ENCODE results near the gene LRRC17.
A peak's percentile ranks its signal among the peaks of the same experiment; 100 is the strongest.
"Not testable (repeated sequence)": the region's sequence is repeated elsewhere in the genome, so short reads cannot be mapped to it uniquely, and the experiment has no call there.

Gene LRRC17

DNA sequence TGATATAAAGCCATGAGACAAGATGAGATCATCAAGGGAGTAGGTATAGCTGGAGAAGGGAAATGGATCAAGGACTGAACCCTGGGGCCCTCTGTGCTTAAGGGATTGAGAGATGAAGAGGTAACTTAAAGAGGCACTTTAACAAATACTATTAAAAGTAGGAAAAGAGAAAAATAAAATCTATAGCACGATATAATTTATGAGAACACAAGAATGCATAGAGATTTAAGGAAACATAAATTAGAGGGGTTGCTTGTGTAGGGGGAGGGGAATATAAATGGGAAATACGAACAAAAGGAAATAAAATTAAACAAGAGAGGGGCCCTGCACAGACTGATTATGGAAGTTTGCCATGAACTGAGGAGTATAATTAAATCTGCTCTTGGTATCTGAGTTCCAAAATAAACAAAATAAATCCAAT is 15.6 kb upstream of the LRRC17 start:
- no peaks in the 10 kb centered on the region for H3K36me3 ChIP-seq (ENCODE audit: control insufficient read depth in 4 of 4, insufficient read depth in 4 of 4, low read length in 3 of 4)
- WGBS (ENCODE audit: insufficient coverage) = 0% methylated on average over 1 of the region's 2 CpGs
- ChIA-PET POLR2A (no interaction called here), CTCF (no interaction called here)
- no peaks in the 10 kb centered on the region for H3K27me3 ChIP-seq (replicated peaks in 2 of 5; ENCODE audit: control insufficient read depth in 4 of 5, insufficient read depth in 5 of 5, low read length in 4 of 5)
- DNase-seq = no peak
- H3K4me1 ChIP-seq (ENCODE audit: control extremely low read depth in 1 of 4, control insufficient read depth in 4 of 4, insufficient read depth in 4 of 4, low read length in 3 of 4) = peaks cover 3 to 18% (median 12%) of the 10 kb centered on the region in 4 experiments
- no peak overlapping the region for H3K27ac ChIP-seq (ENCODE audit: insufficient read depth in 1 of 2, low read depth in 1 of 2, low read length in 2 of 2, poor library complexity in 1 of 2, severe bottlenecking in 2 of 2)
- H3K9me3 ChIP-seq (ENCODE audit: control extremely low read depth in 1 of 5, control insufficient read depth in 4 of 5, insufficient read depth in 2 of 5, low read depth in 1 of 5, low read length in 4 of 5) = no peaks in the 10 kb centered on the region
- no peak overlapping the region for H3K4me3 ChIP-seq (ENCODE audit: control insufficient read depth in 1 of 7, extremely low read depth in 1 of 7, insufficient read depth in 4 of 7, low read depth in 2 of 7, low read length in 6 of 7)

DNA sequence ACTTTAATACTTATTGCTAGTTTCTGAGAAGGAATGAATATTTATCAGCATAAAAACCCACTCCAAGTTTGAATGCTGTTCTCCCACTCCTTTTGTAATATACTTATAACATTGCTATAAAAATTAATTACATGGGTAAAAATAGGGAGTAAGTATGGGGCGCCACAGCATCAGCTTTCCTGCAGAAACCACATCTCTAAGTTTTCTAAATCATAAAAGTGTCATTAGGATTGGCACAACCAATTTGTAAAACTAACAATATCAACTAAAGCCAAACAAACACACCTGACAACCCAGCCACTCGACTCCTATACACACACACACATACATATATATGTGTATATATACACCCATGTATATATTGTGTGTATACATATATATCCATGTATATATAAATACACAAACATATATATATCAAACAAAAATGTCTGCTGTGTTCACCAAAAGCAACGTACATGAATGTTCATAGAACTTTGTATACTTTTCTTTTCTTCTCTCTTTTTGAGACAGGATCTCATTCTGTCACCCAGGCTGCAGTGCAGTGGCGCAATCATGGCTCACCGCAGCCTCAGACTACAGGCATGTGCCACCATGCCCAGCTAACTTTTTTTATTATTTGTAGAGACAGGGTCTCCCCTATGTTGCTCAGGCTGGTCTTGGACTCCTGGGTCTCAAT is 14.8 kb upstream of the LRRC17 start:
- Histone ChIP-seq H3K27me3 (replicated peaks in 2 of 5; ENCODE audit: control insufficient read depth in 4 of 5, insufficient read depth in 5 of 5, low read length in 4 of 5) (no peaks in the 10 kb centered on the region), H3K27ac (ENCODE audit: insufficient read depth in 1 of 2, low read depth in 1 of 2, low read length in 2 of 2, poor library complexity in 1 of 2, severe bottlenecking in 2 of 2) (no peak overlapping the region), H3K36me3 (ENCODE audit: control insufficient read depth in 4 of 4, insufficient read depth in 4 of 4, low read length in 3 of 4) (no peaks in the 10 kb centered on the region), H3K9me3 (ENCODE audit: control extremely low read depth in 1 of 5, control insufficient read depth in 4 of 5, insufficient read depth in 2 of 5, low read depth in 1 of 5, low read length in 4 of 5) (no peaks in the 10 kb centered on the region), H3K4me3 (ENCODE audit: control insufficient read depth in 1 of 7, extremely low read depth in 1 of 7, insufficient read depth in 4 of 7, low read depth in 2 of 7, low read length in 6 of 7) (no peak overlapping the region), H3K4me1 (ENCODE audit: control extremely low read depth in 1 of 4, control insufficient read depth in 4 of 4, insufficient read depth in 4 of 4, low read length in 3 of 4) (peaks cover 2 to 10% (median 6%) of the 10 kb centered on the region in 4 experiments)
- DNase-seq = no peak
- ChIA-PET POLR2A (no interaction called here), CTCF (no interaction called here)
- WGBS (ENCODE audit: insufficient coverage) = 89% methylated on average over 1 of the region's 5 CpGs

DNA sequence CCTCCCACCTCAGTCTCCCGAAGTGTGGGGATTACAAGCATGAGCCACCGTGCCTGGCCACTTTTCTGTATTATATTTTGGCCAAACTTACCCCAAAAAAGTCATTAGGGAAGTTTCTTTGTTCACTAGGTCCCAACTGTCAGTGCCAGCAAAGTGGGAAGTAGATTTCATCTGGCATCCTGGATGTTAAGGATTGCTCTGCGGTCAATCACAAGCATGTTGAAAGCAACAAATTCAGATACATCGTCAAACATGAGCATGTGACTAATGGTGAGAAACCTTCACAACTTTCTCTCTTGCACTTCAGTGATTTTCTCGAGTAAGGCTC is 14.3 kb upstream of the LRRC17 start:
- 44% methylated on average over 3 of the region's 5 CpGs for WGBS (ENCODE audit: insufficient coverage)
- POLR2A ChIA-PET = no interaction called here
- no peaks in the 10 kb centered on the region for H3K9me3 ChIP-seq (ENCODE audit: control extremely low read depth in 1 of 5, control insufficient read depth in 4 of 5, insufficient read depth in 2 of 5, low read depth in 1 of 5, low read length in 4 of 5)
- H3K4me3 ChIP-seq (ENCODE audit: control insufficient read depth in 1 of 7, extremely low read depth in 1 of 7, insufficient read depth in 4 of 7, low read depth in 2 of 7, low read length in 6 of 7) = no peak overlapping the region
- DNase-seq = peak in 2 of 3 donors; percentile 21 to 42
- no peaks in the 10 kb centered on the region for H3K36me3 ChIP-seq (ENCODE audit: control insufficient read depth in 4 of 4, insufficient read depth in 4 of 4, low read length in 3 of 4)
- no peak overlapping the region for H3K27ac ChIP-seq (ENCODE audit: insufficient read depth in 1 of 2, low read depth in 1 of 2, low read length in 2 of 2, poor library complexity in 1 of 2, severe bottlenecking in 2 of 2)
- CTCF ChIA-PET = no interaction called here
- peaks cover 0 to 8% (median 4%) of the 10 kb centered on the region in 4 experiments for H3K4me1 ChIP-seq (ENCODE audit: control extremely low read depth in 1 of 4, control insufficient read depth in 4 of 4, insufficient read depth in 4 of 4, low read length in 3 of 4)
- H3K27me3 ChIP-seq (replicated peaks in 2 of 5; ENCODE audit: control insufficient read depth in 4 of 5, insufficient read depth in 5 of 5, low read length in 4 of 5) = no peaks in the 10 kb centered on the region

DNA sequence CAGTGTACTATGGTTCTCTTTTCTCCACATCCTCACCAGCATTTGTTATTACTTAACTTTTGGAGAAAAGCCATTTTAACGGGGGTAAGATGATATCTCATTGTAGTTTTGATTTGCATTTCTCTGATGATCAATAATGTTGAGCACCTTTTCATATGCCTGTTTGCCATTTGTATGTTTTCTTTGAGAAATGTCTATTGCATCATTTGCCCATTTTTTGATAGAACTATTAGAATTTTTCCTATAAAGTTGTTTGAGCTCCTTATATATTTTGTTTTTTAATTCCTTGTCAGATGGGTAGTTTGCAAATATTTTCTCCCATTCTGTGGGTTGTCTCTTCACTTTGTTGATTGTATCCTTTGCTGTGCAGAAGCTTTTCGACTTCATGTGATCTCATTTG is 10.7 kb upstream of the LRRC17 start:
- H3K36me3 ChIP-seq (ENCODE audit: control insufficient read depth in 4 of 4, insufficient read depth in 4 of 4, low read length in 3 of 4); H3K27me3 ChIP-seq (replicated peaks in 2 of 5; ENCODE audit: control insufficient read depth in 4 of 5, insufficient read depth in 5 of 5, low read length in 4 of 5); H3K4me1 ChIP-seq (ENCODE audit: control extremely low read depth in 1 of 4, control insufficient read depth in 4 of 4, insufficient read depth in 4 of 4, low read length in 3 of 4); H3K4me3 ChIP-seq (ENCODE audit: control insufficient read depth in 1 of 7, extremely low read depth in 1 of 7, insufficient read depth in 4 of 7, low read depth in 2 of 7, low read length in 6 of 7); H3K27ac ChIP-seq (ENCODE audit: insufficient read depth in 1 of 2, low read depth in 1 of 2, low read length in 2 of 2, poor library complexity in 1 of 2, severe bottlenecking in 2 of 2); DNase-seq; H3K9me3 ChIP-seq (ENCODE audit: control extremely low read depth in 1 of 5, control insufficient read depth in 4 of 5, insufficient read depth in 2 of 5, low read depth in 1 of 5, low read length in 4 of 5): not testable (repeated sequence)
- 100% methylated on average over 1 of the region's 2 CpGs for WGBS (ENCODE audit: insufficient coverage)
- POLR2A ChIA-PET = interaction anchor here (0.6 kb wide), 1 partner anchor 228 kb away, joined by 3 read pairs; no protein-coding TSS in a partner anchor
- CTCF ChIA-PET = interaction anchor here (0.9 kb wide), 1 partner anchor 29 kb away, joined by 3 read pairs; no protein-coding TSS in a partner anchor

DNA sequence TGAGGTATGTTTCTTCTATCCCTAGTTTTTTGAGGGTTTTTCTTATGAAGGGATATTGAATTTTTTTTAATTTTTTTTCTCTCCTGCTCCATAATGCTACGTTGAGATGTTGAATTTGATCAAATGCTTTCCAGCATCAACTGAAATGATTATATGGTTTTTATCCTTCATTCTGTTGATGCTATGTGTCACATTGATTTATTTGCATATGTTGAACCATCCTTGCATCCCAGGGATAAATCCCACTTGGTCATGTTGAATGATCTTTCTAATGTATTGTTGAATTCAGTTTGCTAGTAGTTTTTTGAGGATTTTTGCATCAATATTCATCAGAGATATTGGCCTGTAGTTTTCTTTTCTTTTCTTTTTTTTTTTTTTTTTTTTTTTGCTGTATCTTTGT is 9.2 kb upstream of the LRRC17 start:
- H3K36me3 ChIP-seq (ENCODE audit: control insufficient read depth in 4 of 4, insufficient read depth in 4 of 4, low read length in 3 of 4); H3K4me1 ChIP-seq (ENCODE audit: control extremely low read depth in 1 of 4, control insufficient read depth in 4 of 4, insufficient read depth in 4 of 4, low read length in 3 of 4); H3K4me3 ChIP-seq (ENCODE audit: control insufficient read depth in 1 of 7, extremely low read depth in 1 of 7, insufficient read depth in 4 of 7, low read depth in 2 of 7, low read length in 6 of 7); H3K27ac ChIP-seq (ENCODE audit: insufficient read depth in 1 of 2, low read depth in 1 of 2, low read length in 2 of 2, poor library complexity in 1 of 2, severe bottlenecking in 2 of 2); POLR2A ChIA-PET; H3K27me3 ChIP-seq (replicated peaks in 2 of 5; ENCODE audit: control insufficient read depth in 4 of 5, insufficient read depth in 5 of 5, low read length in 4 of 5); DNase-seq; H3K9me3 ChIP-seq (ENCODE audit: control extremely low read depth in 1 of 5, control insufficient read depth in 4 of 5, insufficient read depth in 2 of 5, low read depth in 1 of 5, low read length in 4 of 5); CTCF ChIA-PET: not testable (repeated sequence)
- WGBS (ENCODE audit: insufficient coverage) = no CpG with 5 or more reads among the region's 1 CpG

DNA sequence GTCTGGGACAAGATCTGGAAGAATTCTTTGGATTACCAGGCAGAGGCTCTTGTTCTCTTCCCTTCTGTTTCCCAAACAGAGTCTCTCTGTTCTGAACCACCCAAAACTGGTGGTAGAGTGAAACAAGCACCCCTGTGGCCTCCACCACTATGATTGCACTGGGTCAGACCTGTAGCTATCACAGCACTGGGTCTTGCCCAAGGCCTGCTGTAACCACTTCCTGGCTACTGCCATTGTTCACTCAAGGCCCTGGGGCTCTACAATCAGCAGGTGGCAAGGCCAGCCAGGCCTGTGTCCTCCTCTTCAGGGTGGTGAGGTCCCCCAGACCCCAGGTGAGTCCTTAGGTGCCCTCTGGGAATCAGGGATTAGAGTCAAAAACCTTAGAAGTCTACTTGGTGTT is 4.1 kb upstream of the LRRC17 start:
- Histone ChIP-seq H3K4me1 (ENCODE audit: control extremely low read depth in 1 of 4, control insufficient read depth in 4 of 4, insufficient read depth in 4 of 4, low read length in 3 of 4) (peaks cover 4 to 10% (median 6%) of the 10 kb centered on the region in 4 experiments), H3K27ac (ENCODE audit: insufficient read depth in 1 of 2, low read depth in 1 of 2, low read length in 2 of 2, poor library complexity in 1 of 2, severe bottlenecking in 2 of 2) (no peak overlapping the region), H3K4me3 (ENCODE audit: control insufficient read depth in 1 of 7, extremely low read depth in 1 of 7, insufficient read depth in 4 of 7, low read depth in 2 of 7, low read length in 6 of 7) (no peak overlapping the region), H3K36me3 (ENCODE audit: control insufficient read depth in 4 of 4, insufficient read depth in 4 of 4, low read length in 3 of 4) (no peaks in the 10 kb centered on the region), H3K9me3 (ENCODE audit: control extremely low read depth in 1 of 5, control insufficient read depth in 4 of 5, insufficient read depth in 2 of 5, low read depth in 1 of 5, low read length in 4 of 5) (peaks cover 0 to 12% (median 0%) of the 10 kb centered on the region in 5 experiments), H3K27me3 (replicated peaks in 2 of 5; ENCODE audit: control insufficient read depth in 4 of 5, insufficient read depth in 5 of 5, low read length in 4 of 5) (no peaks in the 10 kb centered on the region)
- no peak for DNase-seq
- CTCF ChIA-PET = no interaction called here
- POLR2A ChIA-PET = no interaction called here

DNA sequence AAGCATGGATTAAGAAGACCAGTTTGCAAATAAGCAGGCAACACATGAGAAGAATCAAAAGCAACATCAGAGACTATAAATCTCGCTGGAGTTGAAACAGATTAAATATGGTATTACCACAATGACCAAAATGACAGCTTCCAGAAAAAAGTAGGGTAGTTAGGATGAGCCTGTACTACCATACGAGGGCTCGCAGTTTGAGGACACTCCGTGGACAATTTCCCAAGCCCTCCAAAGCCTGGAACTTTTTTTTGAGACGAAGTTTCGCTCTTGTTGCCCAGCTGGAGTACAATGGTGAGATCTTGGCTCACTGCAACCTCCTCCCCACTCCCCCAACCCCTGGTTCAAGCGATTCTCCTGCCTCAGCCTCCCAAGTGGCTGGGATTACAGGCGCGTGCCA is 1.0 kb downstream of the LRRC17 start:
- POLR2A ChIA-PET = no interaction called here
- WGBS (ENCODE audit: insufficient coverage) = 100% methylated on average over 5 of the region's 9 CpGs
- CTCF ChIA-PET = no interaction called here
- H3K27me3 ChIP-seq (replicated peaks in 2 of 5; ENCODE audit: control insufficient read depth in 4 of 5, insufficient read depth in 5 of 5, low read length in 4 of 5) = no peaks in the 10 kb centered on the region
- no peak overlapping the region for H3K27ac ChIP-seq (ENCODE audit: insufficient read depth in 1 of 2, low read depth in 1 of 2, low read length in 2 of 2, poor library complexity in 1 of 2, severe bottlenecking in 2 of 2)
- no peak overlapping the region for H3K4me3 ChIP-seq (ENCODE audit: control insufficient read depth in 1 of 7, extremely low read depth in 1 of 7, insufficient read depth in 4 of 7, low read depth in 2 of 7, low read length in 6 of 7)
- peaks cover 4 to 7% (median 6%) of the 10 kb centered on the region in 4 experiments for H3K4me1 ChIP-seq (ENCODE audit: control extremely low read depth in 1 of 4, control insufficient read depth in 4 of 4, insufficient read depth in 4 of 4, low read length in 3 of 4)
- peaks cover 0 to 3% (median 0%) of the 10 kb centered on the region in 5 experiments for H3K9me3 ChIP-seq (ENCODE audit: control extremely low read depth in 1 of 5, control insufficient read depth in 4 of 5, insufficient read depth in 2 of 5, low read depth in 1 of 5, low read length in 4 of 5)
- no peak for DNase-seq
- no peaks in the 10 kb centered on the region for H3K36me3 ChIP-seq (ENCODE audit: control insufficient read depth in 4 of 4, insufficient read depth in 4 of 4, low read length in 3 of 4)
